NCI-H1105 (cell line): ENCODE data around the gene SLC5A1.

ENCODE experiments used
- DNase-seq: peaks from one replicate; lab custom pipeline; 2025; lab: John Stamatoyannopoulos, UW

The SLC5A1 gene

DNA sequence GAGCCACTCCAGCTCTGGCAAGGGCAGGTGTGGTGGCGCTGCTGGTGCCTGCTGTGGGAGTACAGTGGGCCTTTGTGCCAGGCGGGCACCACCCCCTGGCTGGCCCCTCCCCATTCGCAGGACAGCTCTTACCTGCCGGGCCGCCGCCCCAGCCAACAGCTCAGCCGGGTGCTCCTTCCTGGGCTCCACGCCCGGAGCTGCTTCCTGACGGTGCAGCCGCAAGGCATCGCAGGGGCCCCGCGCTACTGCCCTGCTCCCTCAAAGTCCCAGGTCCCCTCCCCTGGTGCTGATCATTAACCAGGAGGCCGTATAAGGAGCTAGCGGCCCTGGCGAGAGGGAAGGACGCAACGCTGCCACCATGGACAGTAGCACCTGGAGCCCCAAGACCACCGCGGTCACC is at the start of gene SLC5A1:
TSS of gene SLC5A1 (plus strand) at position 338 of the 400 bp plus-strand sequence. CDS start at position 359, 21 bp downstream.
- no peak for DNase-seq

DNA sequence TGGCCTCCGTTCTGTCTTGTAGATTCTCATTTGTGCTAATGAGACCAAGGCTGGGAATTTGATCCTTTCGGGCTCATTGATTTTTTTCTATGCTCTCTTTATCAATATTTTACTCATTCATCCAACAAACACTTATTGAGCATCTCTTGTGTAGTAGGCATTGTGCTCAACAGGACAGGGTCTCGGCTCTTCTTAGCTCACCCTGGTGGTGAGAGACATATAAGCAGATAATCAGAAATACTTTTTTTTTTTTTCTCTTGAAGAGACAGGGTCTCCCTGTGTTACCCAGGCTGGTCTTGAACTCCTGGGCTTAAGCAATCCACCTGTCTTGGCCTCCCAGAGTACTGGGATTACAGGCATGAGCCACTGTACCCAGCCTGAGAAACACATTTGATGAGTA is 48.0 kb upstream of the SLC5A1 start:
- no peak for DNase-seq

DNA sequence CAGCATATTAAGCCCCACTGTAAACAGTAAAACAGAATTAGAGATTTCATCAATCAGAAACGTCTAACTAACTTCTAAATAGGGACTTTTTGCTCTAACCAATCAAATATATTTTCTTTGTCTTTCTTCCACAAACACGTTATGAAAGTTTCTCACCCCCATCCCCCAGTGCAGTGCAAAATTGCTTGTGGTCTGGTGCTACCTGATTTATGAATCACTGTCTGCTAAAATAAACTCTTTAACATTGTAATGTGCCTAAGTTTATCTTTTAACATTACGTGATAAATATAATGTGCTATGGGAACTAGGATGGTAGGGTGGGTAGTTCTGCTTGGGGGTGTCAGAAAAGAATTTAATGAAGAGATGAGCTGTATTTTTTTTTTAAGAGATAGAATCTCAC is 47.3 kb upstream of the SLC5A1 start:
- DNase-seq = no peak

DNA sequence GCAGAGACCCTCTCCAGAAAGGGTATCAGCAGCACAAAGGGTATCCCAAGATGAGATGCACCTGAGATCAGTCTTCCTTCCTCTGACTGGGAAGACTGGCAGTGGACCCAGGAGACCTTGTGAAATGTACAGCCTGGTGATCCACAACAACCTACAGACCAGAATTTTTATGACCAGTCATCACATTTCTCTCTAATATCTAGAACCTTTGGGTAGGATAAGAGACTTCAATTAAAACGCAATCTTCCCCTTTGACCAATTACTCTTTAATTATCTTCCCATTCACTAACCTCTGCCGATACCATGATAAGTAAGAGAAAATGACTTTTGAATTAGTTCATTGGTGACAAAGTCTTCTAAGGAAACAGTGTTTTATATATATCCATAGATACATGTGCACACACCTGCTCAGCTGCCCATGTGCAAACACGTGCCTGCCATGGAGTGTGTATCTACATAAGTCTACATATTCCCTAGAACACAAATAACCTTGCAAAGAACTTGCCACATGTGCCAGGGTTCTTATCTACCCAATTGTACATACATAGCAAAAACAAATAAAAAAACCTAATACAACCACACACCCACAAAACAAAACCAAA is 44.2 kb upstream of the SLC5A1 start:
- DNase-seq = no peak

DNA sequence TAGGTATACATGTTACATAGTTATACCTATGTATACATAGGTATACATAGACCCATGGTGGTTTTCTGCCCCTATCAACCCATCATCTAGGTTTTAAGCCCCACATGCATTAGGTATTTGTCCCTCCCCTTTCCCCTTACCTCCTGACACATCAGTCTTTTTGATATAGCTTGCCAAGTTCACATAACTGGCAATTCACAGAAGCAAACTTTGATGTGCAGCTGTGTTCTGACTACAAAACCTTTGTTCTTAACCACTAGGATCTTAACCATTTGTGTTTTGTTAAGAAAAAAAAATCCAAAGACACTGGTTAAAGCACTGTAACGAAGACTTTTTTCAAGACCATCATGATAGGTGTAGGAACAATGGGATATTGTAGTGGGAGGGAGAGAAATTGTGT is 42.9 kb upstream of the SLC5A1 start:
- no peak for DNase-seq

DNA sequence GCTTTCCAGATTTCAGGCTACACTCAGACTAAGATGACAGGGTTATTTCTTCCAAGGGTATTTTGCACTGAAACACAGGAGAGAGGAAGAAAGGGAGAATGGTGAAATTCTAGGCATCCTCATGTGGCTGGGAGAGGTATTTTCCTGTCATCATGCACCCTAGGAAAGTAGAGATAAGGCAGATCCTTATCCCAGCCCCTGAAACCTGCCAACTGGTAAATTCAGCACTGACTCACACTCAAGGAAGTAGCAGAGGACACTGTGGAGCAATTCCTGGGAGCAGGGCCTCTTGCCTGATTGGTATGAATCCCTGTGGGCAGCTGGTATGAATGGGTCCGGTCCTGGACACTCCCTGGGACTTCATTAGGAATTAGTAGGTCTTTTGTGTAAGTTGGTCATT is 37.6 kb upstream of the SLC5A1 start:
- no peak for DNase-seq

DNA sequence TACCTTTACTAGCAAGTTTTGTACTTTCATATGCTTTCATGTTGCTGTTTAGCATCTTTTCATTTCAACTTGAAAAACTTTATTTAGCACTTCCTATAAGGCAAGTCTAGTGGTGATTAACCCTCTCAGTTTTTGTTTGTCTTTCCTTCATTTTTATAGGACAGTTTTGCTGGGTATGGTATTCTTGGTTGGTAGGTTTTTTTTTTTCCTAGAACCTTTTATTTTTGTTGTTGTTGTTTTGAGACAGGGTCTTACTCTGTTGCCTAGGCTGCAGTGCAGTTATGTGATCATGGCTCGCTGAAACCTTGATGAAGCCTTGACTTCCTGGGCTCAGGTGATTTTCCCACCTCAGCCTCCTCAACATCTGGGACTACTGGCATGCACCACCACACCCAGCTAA is 29.9 kb upstream of the SLC5A1 start:
- no peak for DNase-seq

DNA sequence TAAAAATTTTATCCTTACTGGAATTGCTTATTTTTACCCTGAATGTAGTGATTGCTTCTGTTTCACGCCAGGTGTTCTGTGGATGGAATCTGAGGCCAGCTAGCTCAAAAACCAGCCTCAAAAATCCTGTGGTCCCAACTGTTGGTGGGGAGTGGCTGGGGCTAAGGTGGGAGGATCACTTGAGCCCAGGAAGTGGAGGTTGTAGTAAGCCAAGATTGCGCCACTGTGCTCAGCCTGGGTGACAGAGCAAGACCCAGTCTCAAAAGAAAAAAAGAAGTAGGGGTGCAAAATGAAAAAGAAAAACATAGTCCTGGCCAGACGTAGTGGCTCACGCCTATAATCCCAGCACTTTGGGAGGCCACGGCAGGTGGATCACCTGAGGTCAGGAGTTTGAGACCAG is 27.0 kb upstream of the SLC5A1 start:
- DNase-seq = no peak

DNA sequence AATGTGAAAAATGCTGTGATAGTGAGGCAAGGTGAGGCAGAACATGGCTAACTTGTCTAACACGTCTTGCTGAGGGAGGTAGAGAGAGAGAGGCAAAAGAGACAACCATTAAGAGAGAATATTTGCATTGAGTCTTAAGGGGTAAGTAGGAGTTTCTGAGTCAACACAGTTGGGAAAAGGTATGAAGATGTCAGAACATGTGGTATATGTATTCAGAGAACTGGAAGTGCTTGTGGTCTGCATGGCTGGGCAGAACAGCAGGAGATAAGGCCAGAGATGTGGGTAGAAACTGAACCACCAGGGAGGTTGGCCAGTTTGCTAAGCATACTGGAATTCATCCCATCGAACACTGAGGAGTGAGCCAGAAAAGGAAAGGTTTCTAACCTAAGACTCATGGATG is 25.0 kb upstream of the SLC5A1 start:
- DNase-seq = no peak

DNA sequence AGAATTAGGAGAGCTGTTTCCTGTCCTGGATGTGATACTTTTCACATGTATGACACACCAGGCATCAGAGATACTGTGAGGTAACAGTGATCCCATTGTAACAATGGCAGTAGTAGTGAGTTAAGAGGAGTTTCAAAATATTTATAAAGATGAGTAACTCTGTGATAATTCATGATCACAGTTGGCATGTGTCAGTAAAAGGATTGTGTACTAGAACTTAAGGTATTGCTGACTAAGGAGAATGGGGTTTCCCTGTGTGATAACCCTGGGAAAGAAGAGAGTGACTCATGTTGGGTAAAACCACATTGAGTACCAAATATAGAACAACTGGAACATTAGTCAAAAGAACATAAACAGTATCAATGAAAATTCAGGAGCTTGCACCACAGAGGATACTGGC is 22.9 kb upstream of the SLC5A1 start:
- DNase-seq = no peak

DNA sequence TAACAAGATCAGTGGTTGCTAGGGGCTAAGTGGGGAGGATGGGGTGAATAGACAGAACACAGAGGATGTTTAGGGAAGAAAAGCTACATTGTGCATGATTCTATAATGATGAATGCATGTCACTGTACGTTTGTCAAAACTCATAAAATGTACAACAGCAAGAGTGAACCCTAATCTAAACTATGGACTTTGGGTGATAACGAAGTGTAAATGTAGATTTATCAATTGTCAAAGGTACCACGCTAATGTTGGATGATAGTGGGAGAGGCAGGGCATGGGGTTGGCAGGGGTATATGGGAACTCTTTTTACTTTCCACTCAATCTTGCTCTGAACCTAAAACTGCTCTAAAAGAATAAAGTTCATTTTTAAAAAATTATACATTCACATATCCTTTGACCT is 21.3 kb upstream of the SLC5A1 start:
- no peak for DNase-seq

DNA sequence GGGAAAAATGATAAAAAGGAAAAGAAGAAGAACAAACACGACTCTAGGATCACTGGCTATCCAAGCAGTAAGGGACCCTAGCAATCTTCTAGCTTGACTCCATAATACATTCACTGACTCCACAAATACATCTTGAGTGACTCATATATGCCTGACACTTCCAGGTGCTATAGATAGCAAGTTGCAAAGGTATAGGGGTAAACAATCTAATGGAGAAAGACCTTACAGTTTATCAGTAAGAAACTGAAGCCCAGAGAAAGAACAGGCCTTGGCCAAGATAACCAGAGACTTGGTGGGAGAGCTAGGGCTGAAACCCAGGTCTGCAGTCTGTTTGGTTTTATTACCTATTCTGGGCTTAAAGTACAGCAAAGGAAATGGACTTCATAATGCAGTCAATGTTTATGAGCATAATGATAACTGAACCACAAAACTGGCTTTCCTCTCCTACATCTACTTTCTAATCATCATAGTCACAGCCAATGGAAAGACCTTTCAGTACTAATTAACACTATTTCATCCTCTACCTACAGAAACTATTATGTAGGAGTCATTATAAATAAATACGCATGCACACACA is 19.7 kb upstream of the SLC5A1 start:
- no peak for DNase-seq

DNA sequence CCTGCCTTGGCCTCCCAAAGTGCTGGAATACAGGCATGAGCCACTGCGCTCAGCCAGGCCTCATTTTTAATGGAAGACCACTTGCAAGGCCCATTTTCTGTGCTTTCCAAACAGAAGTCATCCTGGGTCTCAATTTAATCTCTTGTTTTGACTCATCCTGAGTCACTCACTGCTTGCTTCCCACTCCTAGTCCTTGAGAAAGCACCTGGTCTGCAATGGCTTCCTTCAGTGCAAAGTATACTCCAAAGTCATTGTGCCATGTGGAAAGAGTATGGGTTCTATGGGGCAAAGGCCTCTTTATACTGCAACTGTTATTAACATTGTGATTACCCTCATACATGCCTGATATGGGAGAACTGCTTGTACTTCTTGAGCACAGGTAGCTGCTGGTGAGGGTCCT is 18.3 kb upstream of the SLC5A1 start:
- no peak for DNase-seq

DNA sequence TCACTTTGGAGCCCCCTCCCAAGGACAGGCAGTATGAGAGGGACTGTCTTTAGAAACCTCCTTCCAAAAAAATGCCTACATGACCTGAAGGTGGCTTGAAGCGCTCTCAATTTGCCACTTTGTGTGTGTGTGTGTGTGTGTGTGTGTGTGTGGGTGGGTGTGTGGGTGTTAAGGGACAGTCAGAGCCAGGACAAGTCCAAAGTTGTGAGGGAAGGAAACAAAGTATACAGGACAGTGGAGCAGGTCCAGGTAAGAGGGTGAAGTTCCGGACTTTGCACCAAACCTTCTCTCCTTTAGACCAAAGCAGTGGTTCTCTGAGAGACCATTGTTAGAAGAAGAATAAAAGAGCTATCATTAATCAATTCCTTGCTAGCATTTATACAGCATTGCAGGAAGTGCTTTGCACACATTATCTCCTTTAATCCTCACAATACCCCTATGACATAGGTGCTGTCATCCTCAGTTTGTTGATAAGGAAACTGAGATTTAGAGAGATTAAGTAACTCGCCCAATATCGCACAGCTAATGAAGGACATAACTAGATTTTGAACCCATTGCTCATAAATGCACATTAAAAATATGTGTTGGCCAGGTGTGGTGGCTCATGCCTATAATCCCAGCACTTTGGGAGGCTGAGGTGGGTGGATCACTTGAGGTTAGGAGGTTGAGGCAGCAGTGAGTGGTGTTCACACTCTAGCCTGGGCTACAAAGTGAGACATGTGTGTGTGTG is 12.4 kb upstream of the SLC5A1 start:
- DNase-seq = no peak

DNA sequence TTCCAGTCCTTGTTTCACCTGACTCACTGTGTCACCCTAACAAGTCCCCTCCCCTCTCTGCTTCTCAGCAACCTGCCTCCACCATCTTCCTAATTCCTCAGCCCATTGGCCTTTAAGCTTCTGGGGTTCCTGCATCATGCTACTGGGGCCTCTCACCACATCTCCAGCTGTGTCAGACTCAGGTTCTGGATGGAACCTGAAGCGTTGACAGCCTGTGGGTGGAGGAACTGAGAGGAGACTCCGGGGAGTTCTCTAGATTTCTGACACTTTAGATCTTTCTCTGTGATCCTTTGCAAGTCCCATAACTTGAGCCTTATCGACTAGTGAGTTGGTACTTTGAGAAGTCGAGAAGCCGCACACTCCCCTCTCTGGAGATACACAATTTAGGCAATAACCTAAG is 11.6 kb upstream of the SLC5A1 start:
- DNase-seq = no peak

DNA sequence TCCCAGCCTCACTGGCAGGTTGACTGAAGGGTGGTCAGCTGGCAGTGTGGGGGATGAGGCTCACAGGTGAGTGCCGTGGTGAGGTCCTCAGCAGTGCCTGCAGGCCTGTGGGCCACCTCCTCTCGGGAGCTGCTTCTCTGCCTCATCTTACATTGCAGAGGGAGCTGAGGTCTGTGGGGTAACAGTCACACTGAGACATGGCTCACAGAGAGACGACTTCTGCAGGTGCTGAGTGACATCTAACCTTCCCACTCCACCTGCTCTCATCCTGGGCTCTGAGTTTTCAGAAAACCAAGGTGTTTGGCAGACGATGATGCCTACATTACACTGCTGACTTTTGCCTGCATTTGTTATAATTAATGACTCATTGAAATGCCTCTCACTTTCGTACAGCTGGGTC is 8.8 kb upstream of the SLC5A1 start:
- DNase-seq = no peak

DNA sequence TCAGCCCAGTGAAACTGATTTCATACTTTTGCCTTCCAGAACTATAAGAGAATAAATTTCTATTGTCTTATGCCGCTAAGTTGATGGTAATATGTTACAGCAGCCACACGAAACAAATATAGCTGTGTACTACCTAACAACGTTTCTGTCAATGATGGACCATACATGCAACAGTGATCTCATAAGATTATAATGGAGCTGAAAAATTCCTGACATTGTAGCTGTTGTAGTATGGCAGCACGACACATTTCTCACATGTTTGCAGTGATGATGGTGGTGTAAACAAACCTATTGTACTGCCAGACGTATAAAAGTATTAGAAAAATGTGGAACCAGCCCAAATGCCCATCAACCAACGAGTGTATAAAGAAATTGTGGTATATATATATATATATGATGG is 5.8 kb upstream of the SLC5A1 start:
- no peak for DNase-seq

DNA sequence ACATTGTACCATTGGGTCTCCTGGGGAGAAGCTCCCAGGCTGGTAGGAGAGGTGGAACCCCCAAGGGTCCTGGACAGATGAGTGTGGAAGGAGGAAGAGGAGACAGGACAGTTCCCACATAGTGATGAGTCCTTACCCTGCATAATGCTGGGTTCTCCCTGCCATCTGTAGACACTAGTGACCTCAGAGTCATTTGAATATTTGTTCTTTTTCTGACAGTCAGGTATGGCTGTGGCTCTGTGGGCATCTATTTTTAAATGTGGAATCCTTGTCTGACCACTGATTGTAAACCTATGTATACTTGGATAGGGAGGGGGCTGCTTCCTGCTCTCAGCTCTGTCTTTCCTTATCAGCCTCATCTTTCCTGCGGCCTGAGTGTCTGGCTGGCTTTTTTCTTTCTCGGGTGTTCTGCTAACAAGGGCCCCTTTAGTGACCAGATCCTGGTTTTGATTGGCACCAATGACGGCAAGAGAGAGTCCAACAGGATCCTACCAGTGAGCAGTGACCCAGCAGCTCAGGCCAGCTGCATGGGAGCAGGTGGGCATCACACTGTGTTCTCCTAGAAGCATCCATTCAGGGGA is 2.6 kb upstream of the SLC5A1 start:
- DNase-seq = no peak

DNA sequence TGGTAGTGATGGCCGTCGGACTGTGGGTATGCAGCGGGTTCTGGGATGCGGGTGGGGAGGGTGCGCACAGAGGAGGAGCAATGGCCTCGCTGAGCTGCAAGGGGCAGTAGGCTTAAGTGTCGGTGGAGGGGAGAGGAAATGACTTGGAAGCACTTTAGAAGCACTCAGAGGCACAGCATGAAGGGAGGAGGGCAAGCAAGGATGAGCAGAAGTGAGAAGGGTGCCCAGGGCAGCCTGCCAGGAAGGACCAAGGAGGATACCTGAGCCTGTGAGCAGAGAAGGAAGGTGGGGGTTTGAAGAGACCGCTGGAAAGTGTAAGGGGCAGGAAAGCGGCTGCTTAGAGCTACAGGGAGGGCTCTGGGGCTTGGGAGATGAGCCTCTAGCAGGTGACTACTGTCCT is 330 bp downstream of the SLC5A1 start:
- no peak for DNase-seq

DNA sequence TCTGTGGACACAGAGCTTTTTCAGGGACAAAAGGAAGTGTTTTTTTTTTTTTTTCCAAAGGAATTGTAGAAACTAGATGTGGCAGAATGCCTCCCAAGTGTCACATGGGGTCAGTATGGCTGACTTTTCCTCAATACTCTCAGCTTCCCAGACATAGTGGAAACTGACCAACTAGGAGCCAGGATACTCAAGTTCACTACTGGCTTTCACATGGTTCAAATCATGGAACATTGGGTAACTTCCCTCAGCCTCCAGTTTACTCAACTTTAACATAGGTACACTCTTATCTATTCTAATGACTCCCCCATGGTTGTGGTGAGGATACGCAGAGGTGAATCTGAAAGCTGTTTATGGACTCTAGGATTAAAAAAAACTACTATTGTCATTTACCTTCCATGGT is 1.4 kb downstream of the SLC5A1 start:
- DNase-seq = no peak

DNA sequence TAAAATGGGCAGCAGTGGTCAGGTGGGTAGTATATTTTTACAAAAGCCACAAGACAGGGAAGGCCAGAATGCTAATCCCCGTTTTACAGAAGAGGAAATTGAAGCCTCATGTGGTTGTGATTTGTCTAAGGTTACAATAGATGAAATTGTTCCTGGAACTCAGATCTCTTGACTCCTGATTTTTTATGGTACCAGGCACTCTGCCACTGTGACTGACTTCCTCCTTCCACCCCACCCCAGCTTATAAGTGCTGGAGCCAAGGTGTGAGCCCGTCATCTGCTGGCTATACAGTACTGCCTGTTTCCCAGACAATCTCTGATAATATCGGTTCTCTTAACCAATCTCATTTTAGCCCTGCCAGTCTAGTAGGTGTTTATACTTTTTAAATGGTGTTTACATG is 1.9 kb downstream of the SLC5A1 start:
- DNase-seq = peak; percentile 2

DNA sequence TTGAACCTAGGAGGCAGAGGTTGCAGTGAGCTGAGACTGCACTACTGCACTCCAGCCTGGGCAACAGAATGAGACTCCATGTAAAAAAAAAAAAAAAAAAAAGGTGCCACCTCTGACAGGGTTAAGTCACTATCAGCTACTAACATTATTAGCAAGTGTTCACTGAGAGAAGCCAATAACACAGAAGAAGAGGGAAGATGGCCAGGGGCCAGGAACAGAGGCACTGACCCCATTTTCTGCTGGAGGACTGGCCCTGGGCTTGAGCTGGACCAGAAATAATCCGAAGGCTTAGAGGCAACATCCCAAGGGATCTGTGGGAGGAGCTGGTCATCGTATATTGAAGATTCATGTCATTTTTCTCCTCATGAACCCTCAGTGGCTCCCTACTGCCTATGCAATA is 5.0 kb downstream of the SLC5A1 start:
- DNase-seq = no peak
